Cerebellar cortex (tissue), 1 donor: ENCODE measurements around the gene IDI2.
"Not testable (repeated sequence)": the region's sequence is repeated elsewhere in the genome, so short reads cannot be mapped to it uniquely, and the experiment has no call there.

Experiments
- DNase-seq: peaks from one replicate; pipeline ENCODE4 v3.0.0-alpha.2; 2015; ENCODE audit warnings: low spot score

IDI2 gene

DNA sequence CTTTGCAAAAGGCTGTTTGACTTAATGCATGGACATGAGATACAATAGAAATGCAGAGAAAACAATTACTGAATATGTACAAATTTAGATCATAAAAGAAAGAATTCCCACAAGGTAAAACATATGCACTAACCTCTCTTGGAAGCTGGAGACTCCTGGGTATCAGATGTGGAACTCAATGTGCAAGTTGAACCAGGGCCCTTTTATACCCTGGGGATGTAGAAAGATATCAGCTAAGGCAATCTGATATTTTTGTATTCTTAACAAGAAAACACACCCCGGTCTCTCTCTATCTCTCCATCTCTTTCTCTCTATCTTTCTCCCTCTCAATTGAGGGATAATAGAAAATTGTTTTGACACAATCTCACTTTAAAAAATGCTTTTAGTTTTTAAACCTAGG is at the start of gene IDI2:
Gene IDI2, minus strand, starts transcription at position 177 of the 400 bp plus-strand sequence. CDS start 1,136 bp downstream, outside the sequence.
- DNase-seq = no peak

DNA sequence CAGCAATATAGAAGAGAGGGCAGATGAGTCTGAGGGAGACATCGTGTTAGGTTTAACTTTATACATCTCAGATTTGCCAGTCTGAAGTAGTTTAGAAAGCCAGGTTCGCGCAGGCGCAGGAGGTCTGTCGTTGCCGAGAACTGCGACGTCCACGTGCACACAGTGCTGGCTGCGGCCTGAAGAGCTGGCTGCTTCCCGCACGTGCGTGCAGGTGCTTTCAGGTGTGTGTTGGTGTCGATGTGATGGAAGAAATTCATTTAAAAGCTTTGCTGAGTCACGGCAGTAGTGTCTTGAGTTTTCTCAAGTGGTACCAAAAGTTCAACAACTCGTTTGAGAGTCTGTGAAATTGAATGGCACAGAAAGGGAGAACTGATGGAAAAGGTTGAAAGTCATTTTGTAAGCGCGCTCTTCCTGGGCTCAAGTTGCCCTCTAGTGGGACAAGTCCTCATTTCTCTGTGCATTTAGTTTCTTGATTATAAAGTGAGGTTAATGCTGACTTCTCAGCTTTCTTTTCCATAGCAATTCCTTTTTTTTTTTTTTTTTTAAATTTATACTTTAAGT is 49.2 kb upstream of the IDI2 start:
- DNase-seq = peak; percentile 38

DNA sequence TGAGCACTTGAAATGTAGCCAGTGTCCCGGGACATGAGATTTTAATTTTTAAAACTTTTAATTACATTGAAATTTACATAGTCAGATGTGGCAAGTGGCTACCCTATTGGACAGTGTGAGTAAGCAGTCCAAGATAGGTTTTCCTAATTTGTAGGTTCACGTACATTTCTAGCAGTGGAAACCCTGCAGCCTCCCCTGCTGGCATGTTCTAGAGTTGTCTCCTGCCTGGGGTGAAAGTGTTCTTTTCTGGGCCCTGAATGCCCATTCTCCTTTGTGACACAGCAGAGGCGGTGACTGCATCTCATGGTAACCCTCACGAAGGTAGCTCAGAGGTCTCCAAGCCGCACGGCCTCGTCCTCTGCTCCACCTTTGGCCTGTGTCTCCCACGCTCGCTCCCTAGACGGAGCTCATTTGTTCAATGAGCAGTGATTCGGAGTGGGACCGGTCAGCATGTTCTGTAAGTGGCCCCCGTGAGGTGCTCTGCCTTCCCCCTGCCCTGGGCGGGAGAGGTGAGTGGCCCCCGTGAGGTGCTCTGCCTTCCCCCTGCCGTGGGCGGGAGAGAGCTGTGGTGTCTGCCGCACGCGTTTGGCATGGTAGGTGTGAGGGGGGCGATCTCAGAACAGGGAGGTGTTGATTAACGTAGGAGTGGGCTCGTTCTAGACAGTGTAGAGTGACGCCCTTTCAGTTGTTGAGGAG is 48.5 kb upstream of the IDI2 start:
- peak; percentile 54 for DNase-seq

DNA sequence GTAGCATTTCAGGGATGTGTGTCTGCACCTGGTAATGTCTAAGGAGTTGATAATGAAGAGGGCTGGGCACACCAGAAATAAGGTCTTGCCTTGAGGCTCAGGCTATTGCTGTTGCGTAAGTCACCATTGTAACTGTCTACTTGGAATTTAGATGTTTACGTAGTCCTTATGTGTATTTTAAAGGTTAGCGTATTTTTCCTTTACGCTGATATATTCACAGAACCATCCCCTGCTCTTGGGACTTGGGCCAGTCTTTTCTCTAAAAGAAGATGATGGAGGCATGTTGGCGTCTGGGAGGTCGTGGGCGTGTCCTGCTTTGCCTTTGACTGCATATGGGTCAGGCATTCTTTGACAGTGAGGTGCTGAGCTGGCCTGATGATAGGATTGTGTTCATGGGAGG is 45.3 kb upstream of the IDI2 start:
- DNase-seq = no peak

DNA sequence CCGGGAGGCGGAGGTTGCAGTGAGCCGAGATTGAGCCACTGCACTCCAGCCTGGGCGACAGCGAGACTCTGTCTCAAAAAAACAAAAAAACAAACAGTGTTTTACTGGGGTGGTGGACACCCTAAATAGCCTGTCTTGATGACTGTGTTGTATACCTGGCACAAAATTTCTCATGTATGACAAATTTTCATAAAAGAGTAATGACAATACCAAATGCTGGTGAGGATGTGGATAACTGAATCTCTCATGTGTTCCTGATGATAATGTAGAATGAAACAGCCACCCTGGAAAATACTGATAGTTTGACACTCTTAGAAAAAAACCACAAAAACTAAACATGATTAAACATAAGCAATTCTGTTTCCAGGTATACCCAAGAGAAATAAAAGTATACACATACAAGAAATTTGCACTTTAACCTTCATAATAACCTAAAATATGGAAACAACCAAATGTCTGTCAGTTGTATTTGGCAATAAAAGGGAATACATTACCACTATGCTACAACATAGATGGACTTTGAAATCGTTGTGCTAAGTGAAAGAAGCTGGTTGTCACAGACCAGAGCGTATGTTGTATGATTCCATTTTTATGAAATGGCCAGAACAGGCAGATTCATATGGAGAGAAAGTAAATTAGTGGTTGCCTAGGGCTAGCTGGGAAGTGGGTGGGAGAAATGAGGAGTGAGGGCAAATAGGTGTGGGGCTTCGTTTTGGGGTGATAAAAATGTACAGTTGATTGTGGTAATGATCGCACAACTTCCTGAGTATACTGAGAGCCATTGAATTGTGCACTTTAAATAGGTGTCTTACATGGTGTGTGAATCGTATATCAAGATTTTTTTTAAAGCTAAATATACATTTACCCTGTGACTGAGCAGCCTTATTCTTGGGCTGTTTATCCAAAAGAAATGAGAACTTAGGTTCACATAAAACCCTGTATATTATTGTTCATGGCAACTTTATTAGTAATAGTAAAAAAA is 43.0 kb upstream of the IDI2 start:
- DNase-seq = no peak

DNA sequence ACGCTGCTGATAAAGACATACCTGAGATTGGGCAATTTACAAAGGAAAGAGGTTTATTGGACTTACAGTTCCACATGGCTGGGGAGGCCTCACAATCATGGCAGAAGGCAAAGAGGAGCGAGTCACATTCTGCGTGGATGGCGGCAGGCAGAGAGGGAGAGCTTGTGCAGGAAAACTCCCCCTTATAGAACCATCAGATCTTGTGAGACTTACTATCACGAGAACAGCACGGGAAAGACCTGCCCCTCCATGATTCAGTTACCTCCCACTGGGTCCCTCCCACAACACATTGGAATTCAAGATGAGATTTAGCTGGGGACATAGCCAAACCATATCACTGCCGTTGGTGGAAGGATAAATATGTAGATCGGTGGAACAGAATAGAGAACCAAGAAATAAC is 41.1 kb upstream of the IDI2 start:
- DNase-seq = not testable (repeated sequence)

DNA sequence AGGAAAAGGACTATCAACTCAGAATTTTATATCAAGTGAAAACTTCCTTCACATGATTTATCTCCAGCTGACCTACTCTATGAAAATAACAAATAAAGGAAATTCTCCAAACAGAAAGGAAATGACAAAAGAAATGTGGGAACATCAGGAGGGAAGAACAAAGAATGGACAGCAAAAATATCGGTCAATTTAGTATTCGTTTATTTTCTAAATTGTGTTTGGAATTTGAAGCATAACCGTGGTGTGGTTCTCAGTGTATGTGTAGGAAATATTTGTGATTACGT is 39.2 kb upstream of the IDI2 start:
- no peak for DNase-seq

DNA sequence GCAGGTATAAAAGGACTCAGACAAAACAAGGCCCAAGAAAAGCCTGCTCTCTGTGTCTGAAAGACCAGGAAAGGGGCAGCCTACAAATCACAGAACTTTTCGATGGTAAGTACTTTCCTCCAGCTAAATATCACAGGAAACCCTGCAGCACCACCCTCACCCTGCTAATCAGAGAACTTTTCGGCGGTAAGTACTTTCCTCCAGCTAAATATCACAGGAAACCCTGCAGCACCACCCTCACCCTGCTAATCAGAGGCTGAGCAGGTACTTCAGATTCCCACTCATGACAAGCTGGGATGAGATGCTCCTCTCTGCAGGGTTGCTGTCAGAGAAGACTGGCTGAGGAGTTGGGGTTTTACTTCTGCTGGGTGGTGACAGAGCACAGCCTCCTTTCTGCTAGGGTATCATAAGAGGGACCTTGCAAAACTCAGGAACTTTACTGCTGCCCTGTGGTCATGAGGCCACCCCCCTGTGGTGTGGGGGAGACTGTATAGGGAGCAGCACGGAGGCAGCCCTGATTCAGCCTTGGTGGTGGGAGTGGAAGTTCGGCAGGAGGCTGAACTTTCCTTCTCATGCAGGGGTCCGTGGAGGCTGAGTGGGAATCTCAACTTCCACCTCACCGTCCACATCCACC is 37.7 kb upstream of the IDI2 start:
- no peak for DNase-seq

DNA sequence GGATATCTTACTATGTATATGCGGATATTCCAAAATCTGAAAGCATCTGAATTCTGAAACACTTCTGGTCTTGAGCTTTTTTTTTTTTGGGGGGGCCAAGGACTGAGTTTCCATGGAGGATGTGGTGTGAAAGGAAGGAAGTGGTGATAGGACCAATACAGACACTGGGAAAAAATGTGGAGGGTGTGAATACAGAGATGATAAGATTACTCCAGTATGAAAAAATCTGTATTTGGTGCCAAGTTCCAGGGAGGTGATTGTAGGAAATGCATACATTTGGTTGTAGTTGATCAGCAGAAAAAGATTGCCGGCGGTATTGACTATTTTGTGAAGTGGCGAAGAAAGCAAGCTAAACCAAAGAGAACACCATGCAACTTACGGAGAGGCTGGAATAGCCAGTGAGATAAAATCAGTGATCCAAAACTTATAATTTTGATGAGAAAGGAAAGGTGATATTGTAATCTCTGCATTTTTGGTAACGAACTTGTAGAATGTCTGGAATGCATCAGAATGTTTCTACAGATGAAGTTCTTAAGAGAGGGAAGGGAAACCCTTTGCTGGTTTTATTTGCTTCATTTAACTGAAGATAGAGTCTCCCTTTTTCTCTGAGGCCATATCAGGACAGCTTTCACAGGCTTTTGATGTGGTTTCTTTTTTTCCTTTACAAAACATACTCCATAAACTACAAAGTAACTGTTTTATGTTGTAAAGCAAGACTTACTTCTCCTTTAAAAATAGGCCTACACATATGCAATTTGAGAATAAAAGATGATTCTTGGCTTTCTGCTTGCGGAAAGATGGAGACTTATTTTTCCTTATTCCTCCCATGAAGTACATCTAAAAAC is 36.5 kb upstream of the IDI2 start:
- no peak for DNase-seq

DNA sequence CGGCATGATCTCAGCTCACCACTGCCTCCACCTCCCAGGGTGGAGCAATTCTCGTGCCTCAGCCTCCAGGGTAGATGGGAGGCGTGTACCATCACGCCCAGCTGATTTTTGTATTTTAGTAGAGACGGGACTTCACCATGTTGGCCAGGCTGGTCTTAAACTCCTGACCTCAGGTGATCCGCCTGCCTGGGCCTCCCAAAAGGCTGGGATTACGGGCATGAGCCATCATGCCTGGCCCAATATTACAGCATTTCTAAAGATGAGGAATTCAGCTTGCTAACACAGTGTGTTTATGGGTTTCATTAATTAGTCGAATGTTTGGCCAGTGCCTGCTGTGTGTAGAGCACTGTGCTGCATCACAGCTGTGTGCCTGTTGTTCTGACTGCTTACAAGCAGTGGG is 34.2 kb upstream of the IDI2 start:
- DNase-seq = no peak

DNA sequence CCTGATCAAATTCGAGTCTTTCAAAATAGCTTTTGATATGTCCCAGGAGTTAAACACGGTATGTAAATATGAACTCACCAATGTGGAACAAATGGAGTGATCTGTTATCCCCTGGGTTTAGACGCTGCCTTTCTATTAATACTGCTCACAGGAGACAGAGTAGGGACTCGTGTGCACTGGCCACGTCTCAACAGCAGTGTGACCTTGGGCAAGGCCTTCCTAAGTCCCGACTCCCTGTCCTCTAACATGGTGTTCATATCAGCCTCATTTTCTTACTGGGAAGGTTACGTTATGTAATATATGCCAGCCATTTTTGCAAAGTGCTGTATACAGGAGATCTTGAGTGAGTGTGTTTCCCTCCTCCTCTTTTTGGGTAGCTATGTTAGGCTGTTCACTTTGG is 32.4 kb upstream of the IDI2 start:
- no peak for DNase-seq

DNA sequence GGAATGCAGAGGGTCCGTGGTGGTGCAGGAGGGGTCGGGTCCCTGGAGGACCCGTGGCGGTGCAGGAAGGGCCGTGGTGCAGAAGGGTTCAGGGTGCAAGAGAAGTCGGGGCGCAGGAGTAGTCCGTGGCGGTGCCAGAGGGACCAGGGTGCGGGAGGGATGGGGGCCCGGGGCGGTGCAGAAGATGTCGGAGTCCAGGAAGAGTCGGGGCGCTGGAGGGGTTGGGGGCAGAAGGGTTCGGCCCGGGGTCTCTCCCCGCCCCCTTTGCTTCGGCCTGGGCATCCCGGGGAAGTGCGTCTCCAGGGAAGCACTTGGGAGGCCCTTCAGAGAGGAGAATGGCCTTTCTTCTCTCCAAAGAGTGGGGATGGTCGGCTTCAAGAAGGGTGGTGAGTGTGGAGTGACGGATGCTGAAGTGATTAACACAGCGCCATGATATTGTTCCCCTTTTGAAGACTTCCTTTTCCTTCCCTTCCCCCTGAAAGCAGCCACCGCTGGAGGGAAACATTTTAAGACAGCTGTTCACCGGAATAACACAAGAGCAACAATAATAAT is 31.5 kb upstream of the IDI2 start:
- DNase-seq = no peak

DNA sequence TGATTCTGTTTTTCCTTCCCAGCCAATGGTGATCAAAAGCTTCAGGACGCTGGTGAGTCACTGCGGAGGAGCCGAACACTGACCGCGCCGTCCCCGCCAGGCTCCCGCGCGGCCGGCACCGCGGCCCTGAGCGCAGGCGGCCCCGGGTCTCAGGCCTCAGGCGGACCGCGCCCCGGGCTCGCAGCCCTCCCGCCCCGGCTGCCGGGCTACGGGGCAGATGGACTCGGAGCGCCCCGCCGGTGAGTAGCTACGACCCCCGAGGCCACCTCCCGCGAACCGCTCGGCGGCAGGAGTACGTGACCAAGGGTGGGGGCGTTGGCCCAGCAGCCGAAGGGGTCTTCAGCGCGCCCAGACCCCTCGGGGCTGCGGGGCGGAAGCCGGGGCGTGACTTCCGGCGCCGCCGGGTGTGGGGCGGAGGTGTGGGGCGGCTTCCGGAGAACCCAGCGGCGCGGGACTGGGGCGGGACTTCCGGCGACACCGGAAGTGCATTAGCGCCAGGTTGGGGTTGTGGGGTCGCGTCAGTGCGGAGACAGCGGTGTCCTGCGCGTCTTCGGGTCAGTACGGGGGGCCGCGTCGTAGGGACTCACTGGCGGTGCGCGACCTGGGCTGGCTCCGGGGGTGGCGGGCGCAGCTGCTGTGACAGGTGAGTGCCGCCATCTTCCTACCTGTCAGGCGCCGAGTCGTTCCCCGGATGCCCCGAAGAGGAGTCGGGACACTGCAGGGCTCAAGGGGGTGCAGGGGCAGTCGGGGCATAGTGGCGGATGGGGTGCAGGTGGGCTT is 30.9 kb upstream of the IDI2 start, which contains the start of gene WDR37:
Gene WDR37, plus strand, starts transcription at position 60 of the 780 bp plus-strand sequence. CDS start 15,771 bp downstream, outside the sequence.
- DNase-seq = peak; percentile 82

DNA sequence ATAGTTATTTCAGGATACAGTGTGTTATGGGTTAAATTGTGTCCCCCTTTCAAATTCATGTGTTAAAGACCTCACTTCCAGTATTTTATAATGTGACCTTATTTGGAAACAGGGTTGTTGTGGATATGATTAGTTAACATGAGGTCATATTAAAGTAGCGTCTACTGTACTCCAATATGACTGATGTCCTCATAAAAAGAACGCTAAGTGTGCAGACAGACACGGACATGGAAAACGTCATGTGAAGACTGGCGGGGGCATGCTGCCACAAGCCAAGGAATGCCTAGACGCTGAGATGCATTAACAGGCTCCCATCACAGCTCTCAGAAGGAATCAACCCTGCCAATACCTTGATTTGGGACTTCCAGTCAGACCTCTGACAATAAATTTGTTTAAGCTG is 29.0 kb upstream of the IDI2 start:
- no peak for DNase-seq

DNA sequence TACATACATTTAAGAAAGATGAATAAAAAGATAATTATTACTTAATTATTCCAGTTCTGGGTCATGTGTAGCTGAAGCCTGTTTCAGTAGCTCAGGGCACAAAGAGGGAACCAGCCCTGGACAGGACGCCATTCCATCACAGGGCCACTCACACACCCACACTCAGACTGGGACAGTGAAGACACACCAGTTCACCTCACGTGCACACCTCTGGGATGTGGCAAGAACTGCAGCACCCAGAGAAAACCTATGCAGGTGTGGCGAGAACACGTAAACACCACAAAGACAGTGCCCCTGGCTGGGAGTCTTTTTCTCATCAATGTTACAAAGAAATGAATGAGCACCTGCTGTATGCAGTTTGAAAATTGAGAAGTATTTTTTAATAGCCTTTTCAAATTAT is 24.9 kb upstream of the IDI2 start:
- DNase-seq = no peak

DNA sequence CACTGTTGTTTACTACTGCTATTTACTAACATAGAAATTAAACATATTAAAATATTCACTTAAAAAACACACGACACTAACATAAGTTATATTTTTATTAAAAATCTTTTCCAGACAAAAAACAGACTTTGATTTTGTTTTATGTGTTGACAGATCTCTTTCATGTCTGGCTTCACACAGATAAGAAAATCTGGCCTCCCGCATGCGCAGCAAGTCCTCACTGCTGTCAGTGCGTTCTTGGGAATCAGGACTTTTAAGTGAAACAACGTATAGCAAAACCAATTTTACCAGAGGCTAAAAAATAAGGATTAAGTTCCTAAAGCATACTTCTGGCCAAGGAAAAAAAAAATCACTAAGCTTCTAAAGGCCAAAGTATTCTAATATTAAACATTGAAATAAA is 24.5 kb upstream of the IDI2 start:
- no peak for DNase-seq

DNA sequence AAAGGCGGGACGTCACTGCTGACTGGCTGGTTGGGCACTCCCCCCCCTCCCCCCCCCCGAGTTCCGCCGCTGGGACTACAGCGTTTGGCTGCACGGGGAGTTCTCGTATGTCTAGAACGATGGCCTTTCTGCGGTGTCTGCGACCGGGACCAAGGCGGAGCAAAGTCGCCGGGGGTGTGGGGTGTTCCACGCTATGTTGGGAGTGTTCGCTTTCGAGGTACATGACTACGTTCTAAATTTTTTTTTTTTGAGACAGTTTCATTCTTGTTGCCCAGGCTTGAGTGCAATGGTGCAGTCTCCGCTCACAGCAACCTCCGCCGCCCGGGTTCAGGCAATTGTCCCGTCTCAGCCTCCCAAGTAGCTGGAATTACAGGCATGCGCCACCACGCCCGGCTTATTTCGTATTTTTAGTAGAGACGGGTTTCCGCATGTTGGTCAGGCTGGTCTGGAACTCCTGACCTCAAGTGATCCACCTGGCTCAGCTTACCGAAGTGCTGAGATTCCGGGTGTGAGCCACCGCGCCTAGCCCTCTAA is 23.8 kb upstream of the IDI2 start:
- DNase-seq = no peak

DNA sequence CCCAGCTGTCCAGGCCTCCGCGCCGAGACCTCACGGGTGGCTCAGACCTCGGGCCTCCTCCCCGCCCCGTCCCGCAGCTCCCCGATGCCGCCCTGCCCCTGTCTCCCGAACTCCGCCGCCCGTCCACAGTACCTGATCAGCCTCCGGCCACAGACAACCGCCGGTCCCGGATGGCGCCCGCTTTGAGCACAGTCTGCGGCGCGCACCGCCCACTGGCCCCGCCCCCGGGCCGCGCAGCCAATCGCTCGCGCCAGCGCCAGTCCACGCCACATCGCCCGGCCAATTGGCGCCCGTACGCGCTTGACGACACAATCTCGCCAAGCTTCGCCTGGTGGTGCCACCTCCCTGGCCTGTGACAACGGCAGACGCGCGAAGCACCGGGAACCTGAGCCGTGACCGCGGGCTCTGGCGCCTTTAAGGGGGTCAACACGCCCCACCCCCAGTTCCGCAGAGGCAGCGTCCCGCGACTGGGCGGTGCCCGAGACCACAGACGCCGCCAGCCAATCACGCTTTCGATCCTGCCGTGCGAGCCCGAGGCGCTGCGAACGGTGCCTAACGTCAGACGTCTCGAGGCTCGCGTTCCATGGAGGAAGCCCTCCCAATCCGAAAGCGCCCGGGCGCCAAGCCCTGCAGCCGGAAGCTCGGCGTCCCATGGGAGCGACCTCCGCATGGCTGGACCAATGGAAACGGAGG is 23.2 kb upstream of the IDI2 start, which contains the start of gene IDI1:
Gene IDI1, minus strand, starts transcription at position 388 of the 693 bp plus-strand sequence. Its CDS starts 116 bp downstream, at position 272.
- DNase-seq = peak; percentile 99

DNA sequence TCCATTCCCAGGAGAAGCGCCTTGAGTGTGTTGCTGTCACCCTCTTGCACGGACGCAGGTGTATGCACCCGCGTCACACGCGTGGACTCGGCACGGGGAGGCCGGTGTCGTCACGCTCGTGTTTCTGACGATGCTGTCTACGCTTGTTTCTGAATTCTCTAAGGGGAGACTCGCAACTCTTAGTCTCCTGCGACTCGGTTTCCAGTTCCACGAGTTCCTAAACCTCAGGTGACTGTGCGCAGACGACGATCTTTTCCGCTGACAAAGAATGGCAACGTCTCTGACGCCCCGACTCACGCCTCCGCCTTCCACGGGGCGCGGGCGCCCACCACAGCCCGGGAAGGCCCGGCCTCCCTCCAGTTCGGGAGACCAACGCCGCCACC is 22.7 kb upstream of the IDI2 start:
- DNase-seq = peak; percentile 30
